GM21737 (cell line): Measurements from ENCODE around the gene PEMT.

Experiments
- ATAC-seq: cut with Tn5 transposase; IDR thresholded peaks from one replicate; pipeline ENCODE4 v1.9.1; 2021; ENCODE audit warnings: mild to moderate bottlenecking, moderate library complexity; ENCODE audit not compliant: unreplicated experiment

PEMT gene

GRCh38 chr17:17605083-17605728 lies 13.7 kb upstream of the PEMT start:
- ATAC-seq = no peak

GRCh38 chr17:17603895-17604225 lies 12.4 kb upstream of the PEMT start:
- no peak for ATAC-seq

DNA sequence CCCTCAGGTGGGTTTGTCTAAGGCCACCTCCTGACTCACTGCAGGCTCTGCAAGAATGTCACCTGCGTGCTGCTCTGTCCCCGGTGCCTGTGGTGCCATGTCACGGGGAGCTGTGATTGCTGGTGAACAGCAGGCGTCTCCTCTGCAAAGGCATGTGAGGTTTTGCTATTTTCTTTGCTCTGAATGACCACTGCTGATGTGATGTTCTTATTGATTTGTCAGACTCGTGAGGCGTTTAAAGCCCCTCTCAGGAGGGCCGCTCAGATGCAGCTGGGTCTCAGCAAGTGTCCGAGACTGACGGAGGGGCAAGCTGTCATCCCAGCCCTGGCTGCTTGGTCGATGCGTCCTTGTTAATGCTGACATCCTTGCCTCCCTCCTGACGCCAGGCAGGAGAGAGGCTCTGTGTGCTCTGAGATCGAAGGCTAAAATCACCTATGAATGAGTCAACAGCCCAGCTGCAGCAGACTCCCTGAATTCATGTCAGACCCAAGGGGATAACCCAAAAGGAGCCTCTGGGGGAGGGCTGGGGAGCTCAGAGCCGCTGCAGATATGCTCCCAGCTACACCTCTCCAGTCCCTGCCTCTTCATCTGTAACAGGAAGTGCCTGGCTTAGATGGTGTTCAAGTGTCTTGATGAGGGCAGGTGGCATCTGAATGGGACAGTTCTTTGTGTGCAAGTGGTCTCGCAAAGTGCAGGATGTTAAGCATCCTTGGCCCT lies 11.8 kb upstream of the PEMT start:
- ATAC-seq = no peak

- ATAC-seq = no peak
Observed at GRCh38 chr17:17599965-17600364, 8.5 kb upstream of the PEMT start.

DNA sequence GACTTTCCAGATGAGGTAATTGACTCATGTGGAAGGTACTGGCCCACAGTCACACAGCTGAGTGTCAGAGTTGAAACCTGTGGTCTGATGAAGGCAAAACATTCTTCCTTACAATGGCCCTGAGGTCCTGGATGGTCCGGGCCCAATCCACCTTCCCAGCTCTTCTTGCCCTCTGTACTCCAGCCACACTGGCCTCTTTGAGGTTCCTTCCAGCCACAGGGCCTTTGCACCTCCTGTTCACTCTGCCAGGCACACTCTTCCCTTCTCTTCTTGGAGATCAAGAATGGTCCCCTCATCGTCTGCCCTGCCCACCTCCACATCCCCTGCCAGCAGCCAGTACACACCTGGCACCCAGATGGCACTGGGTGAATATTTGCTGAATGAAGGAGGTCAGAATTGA lies 6.5 kb upstream of the PEMT start:
- ATAC-seq = no peak

DNA sequence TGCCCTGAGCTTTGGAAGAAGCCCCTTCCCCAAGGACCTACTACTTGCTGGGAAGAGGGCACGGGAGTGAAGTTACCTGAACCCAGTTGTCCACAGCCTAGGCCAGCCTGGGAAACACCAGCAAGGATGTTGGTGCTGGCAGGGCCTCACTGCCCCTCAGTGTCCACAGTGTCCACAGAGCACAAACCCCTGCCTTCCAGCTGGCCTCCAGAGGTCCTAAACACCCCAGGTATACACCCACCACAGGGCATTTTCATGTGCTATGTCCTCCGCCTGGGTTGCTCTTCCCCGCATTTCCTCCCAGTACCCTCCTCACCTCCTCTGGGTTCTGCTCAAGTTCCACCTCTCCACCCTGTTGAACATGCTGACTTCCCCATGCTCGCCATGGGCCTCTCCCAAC lies 4.2 kb upstream of the PEMT start:
- ATAC-seq = no peak

DNA sequence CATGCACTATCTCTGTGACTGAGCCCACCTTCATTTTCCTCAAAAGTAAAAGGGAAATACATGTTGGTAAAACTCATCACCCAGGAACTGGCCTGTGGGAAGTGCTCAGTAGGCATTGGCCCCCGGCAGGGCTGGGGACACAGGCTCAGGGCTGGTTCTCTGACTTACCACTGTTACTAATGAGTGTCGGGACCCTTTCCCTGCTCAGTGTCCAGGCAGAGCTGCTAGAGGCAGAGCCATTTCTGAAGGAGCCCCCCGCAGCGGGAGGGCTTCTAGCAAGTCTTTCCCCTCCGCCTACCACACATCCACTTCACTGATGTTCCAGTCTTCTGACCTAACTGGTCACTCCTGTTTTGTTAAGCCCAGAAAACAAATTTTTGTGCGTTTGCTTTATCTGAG lies 1.7 kb upstream of the PEMT start:
- no peak for ATAC-seq

- no peak for ATAC-seq
Observed at GRCh38 chr17:17590883-17591354, 589 bp downstream of the PEMT start.

DNA sequence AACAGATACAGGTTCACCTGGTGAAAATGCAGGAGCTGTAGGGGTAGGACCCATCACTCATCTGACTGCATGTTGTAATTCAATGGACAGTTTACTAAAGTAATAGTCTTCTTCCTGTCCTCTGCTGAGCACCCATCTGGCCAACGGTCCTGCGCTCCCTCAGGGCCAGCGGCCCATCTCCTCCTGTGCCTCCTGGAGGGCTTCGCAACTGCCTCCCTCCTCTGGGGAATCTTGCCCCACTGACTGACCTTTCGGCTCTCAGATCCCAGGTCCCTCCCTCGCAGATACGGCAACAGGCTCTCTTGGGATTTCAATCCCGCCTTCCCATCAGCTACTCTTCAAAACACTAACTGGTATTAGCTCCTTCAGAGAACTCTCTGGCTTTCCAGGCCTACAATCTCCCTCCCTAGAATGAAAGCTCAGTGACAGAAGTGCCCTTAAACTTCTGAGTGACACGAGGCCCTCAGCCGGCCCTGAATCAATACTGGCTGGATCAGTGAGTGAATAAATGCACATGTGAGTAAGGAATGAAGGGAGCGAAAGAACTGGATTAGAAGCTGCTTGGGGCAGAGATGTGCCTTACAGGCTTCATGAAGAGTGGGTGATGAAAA lies 1.3 kb downstream of the PEMT start:
- no peak for ATAC-seq

DNA sequence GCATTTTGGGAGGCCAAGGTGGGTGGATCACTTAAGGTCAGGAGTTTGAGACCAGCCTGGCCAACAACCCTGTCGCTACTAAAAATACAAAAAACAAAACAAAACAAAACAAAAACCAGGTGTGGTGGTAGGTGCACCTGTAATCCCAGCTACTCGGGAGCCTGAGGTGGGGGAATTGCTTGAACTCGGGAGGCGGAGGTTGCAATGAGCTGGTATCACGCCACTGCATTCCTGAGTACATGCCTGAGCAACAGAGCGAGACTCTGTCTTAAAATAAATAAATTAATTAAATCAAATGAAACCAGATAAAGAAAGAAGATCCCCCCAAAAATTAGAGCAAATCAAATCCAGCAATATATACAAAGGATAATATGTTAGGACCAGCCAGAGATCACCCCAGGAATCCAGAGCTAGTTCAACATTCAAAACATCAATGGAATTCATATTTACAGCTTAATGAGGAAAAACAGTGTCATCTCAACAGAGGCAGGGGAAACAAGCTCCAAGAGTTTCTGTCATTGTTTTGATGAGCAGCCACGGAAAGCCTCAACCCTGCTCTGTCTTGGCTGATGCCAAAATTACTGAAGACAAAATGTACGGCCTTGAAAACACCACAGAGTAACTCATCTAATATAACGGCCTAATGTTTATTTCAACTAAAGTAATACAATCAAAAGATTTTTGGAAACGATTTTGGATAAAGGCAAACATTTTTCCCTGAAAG lies 3.7 kb downstream of the PEMT start:
- no peak for ATAC-seq

DNA sequence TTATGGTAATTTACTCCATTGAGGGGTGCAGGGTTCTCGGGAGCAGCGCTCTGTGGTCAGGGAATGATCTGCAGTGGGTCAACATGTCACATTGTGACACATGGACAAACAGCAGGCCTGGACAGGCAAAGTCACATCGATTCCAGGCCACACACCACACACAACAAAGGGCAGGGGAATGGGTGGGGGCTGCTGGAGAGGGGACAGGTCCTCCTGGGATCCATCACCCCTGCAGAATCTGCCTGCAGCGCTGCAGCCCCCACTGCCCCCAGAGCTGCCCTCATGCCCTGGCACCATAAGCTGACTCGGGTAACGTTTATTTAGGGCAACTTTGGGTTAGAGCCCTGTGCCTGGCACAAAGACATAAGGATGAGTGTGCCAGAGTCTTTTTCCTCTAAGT lies 9.1 kb downstream of the PEMT start:
- ATAC-seq = no peak

GRCh38 chr17:17581509-17581908 lies 10.0 kb downstream of the PEMT start:
- no peak for ATAC-seq

DNA sequence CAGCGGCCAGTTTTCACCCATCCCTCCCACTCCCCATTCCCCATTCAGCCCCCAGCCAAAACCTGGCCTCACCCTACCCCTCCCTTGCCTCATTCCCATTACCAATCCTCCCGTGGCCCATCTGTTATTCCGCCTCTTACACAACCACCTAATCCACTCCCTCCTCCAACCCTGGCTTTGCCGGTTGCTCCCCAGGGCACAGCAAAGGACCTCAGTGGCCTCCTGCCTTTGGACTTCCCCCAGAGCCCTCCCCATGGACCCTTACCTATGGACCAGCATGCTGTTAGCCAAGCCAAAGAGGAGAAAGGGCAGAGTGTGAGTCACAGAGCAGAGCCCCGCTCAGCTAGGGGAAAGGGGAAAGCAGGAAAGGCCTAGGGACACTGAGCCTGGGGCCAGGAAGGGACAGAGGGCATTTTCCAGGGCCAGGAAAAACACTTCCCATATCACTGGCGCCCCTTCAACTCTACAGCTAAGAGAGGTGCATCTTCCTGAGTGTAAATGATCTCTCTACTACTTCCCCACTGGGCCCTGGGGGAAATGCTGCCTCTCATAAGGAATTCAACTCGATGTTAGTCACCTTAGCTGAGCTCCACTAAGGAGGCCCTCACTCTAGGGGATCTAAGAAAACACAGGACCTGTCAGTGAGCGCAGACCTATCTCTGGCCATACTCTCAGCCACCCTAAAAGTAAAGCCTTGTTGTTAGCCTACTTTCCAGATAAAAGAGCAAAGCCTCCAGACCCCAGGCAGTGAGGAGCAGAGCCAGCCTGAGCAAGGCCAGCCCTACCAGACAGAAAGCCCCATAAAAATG lies 10.6 kb downstream of the PEMT start:
- no peak for ATAC-seq

GRCh38 chr17:17579691-17580090 lies 11.8 kb downstream of the PEMT start:
- no peak for ATAC-seq

GRCh38 chr17:17577373-17577772 lies 14.1 kb downstream of the PEMT start:
- no peak for ATAC-seq

DNA sequence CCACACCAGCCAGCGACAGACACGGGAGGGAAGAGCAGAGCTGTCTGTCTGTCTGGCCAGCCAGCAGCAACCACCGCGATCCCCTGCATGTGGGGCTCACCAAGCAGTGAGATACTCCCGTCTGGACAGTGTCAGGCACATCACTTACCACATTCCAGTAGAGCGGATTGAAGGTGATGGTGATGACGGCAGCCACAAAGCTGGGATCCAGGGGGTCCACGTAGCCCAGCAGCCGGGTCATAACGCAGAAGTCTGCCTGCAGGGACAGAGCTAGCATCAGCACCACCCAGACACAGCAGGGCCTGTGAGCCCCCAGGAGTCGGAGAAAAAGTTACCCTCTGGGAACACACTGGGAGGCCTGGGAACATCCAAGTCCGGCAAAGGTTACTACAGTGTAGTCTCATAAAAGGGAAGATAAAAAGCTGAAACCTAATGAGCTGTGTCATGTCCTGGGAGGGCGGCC lies 14.7 kb downstream of the PEMT start:
- no peak for ATAC-seq

- no peak for ATAC-seq
Observed at GRCh38 chr17:17575360-17576251, 15.9 kb downstream of the PEMT start.

DNA sequence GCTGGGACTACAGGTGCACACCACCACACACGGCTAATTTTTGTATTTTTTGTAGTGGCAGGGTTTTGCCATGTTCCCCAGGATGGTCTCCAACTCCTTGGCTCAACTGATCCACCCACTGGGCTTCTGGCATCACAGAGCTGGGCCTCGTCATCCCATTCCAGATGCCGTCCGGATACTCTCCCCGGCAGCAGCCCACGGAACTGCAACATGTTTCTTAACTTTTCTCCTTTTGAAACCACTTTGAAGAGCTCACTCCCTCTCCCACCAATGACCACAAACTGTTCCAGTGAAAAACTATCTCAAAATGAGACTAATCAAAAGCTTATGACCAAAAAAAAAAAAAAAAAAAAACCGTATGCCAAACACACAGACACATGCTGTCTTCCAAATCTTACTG lies 17.6 kb downstream of the PEMT start:
- no peak for ATAC-seq

DNA sequence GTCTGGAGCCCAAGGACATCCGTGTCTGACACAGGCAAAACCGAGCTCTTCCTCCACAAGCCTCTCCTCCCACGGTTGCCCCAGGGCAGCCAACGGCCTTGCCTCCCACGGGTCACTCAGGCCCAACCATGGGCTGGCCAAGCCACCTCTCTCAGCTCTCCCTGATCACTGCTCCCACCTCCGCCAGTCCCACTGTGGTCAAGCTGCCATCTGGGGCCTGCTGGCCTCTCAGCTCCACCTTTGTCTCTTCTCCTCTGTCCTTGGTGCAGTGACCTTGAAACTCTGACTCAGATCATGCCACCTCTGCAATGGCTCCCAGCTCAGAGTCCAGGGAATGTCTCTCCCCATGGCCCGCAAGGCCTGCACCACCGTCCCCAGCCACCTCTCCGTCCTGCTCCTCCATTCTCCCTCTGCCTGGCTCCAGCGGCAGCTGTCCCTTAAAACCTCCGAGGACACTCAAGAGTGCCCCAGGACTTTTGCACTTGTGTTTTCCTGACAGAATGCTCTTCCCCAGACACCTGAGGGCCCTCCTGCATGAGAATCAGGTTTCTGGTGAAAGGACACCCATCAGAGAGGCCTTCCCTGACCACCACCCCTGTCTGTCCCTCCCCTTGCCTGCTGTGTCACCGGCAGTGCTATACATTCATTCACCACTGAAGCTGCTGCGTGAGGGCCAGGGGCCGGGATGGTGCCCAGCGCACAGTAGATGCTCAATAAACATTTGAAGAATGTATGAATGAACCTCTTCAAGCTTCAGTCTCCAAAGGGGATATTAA lies 19.3 kb downstream of the PEMT start:
- ATAC-seq = no peak
